ENCODE measurements around the gene DENND1A.

GRCh38 chr9:123445116-123445515, 484.8 kb downstream of the DENND1A start:
- TF ChIP-seq POLR2A (IDR thresholded peaks at IDR 0.05), result no peak
- no peak for TF ChIP-seq CTCF (IDR thresholded peaks at IDR 0.05)

Data from right lobe of liver (tissue), 4 donors.